ENCODE results near the gene FBXW10.
"Not testable (repeated sequence)": the region's sequence is repeated elsewhere in the genome, so short reads cannot be mapped to it uniquely, and the experiment has no call there.

The FBXW10 gene

DNA sequence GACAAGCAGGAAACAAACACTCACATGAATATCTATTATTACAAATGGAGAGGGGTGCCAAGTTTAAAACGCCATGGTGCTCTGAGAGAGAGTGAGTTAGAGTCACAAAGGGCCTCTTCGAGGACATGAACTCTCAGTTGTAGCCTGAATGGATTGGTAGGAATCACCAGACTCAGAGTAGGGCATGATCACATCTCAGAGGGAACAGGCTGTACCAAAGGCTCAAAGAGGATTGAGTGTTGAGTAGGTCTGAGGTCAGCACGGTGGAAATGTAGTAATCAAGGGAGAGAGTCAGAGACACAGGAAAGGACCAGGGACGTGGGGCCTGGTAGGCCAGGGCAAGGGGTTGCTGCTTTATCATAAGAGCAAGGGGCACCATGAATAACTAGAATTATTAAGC lies 10.5 kb upstream of the FBXW10 start:
- not testable (repeated sequence) for DNase-seq; H4K20me1 ChIP-seq (ENCODE audit: insufficient read depth, low read length); H3K9me3 ChIP-seq (ENCODE audit: insufficient read depth, low read length, severe bottlenecking); ATAC-seq (ENCODE audit: insufficient read depth, low read depth); H3K36me3 ChIP-seq (ENCODE audit: insufficient read depth, low read length); H3K4me1 ChIP-seq (ENCODE audit: insufficient read depth, low read length); H2AFZ ChIP-seq (ENCODE audit: low read depth, low read length); H3K9ac ChIP-seq (ENCODE audit: low read depth, low read length); H3K27ac ChIP-seq (ENCODE audit: low read length); H3K4me3 ChIP-seq (ENCODE audit: low read depth in 1 of 2, low read length in 2 of 2); H3K4me2 ChIP-seq (ENCODE audit: insufficient read depth, low read length); H3K79me2 ChIP-seq (ENCODE audit: insufficient read depth, low read length); H3K27me3 ChIP-seq (ENCODE audit: insufficient read depth, low read length, poor library complexity)

DNA sequence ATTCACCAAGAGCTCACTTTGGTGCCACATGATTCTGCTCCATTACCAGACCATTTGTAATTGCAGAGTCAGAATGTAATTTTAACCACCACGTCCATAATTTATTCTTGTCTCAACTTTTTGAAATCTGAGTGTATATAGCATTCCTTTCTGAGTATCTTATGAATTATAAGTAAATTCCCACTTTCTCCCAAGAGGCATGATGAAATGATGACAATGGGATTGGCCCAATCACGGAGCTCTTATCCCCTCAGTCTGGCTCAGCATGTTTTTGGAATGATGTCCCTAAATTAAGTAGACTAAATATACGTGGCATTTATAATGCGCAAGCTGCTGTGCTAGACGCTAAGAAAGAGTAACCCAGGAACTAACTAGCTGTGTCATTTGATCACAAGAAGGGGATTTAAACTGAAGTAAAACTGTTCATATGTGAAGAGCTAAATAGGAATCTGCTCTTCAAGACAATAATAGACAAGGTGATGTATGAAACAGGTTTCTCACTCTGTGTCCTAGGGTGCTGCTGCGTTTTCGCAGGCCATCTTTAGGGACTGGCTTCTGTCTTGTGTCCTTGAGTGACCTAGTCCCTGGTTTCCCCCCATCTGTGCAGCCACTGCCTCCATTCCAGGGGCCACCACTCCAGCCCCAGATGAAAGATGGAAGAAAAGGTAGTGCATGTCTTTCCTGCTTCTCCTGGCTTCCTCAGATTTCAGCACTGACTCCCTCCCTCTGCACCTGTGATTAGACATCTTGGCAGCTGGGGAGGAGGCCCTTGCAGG lies 4.0 kb upstream of the FBXW10 start:
- DNase-seq; H3K27me3 ChIP-seq (ENCODE audit: insufficient read depth, low read length, poor library complexity); H3K79me2 ChIP-seq (ENCODE audit: insufficient read depth, low read length); H3K4me2 ChIP-seq (ENCODE audit: insufficient read depth, low read length); H4K20me1 ChIP-seq (ENCODE audit: insufficient read depth, low read length); H3K4me3 ChIP-seq (ENCODE audit: low read depth in 1 of 2, low read length in 2 of 2); ATAC-seq (ENCODE audit: insufficient read depth, low read depth); H2AFZ ChIP-seq (ENCODE audit: low read depth, low read length); H3K9ac ChIP-seq (ENCODE audit: low read depth, low read length); H3K4me1 ChIP-seq (ENCODE audit: insufficient read depth, low read length); H3K36me3 ChIP-seq (ENCODE audit: insufficient read depth, low read length); H3K27ac ChIP-seq (ENCODE audit: low read length); H3K9me3 ChIP-seq (ENCODE audit: insufficient read depth, low read length, severe bottlenecking): not testable (repeated sequence)

DNA sequence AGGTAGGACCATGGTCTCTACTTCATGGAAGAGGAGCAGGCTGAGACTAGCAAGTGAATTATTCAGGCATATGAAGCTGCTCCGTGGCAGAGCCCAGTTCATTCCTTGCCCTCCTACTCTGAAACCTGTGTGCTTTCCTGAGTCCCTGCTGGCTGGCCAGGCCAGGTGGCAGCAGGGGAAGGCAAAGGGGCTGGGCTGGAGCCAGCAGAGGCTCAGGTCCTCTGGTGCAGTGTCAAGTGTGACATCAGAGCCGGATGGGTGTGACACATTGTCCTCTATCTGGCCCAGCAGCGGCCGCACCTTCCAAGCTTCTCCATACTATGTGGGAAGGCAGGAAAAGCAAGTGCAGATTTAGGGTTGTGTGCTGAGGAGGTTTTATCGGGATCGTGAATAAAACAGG lies 2.6 kb upstream of the FBXW10 start:
- H3K36me3 ChIP-seq (ENCODE audit: insufficient read depth, low read length); H3K9me3 ChIP-seq (ENCODE audit: insufficient read depth, low read length, severe bottlenecking); ATAC-seq (ENCODE audit: insufficient read depth, low read depth); H2AFZ ChIP-seq (ENCODE audit: low read depth, low read length); H3K27ac ChIP-seq (ENCODE audit: low read length); H3K27me3 ChIP-seq (ENCODE audit: insufficient read depth, low read length, poor library complexity); H3K4me1 ChIP-seq (ENCODE audit: insufficient read depth, low read length); H3K9ac ChIP-seq (ENCODE audit: low read depth, low read length); H3K4me3 ChIP-seq (ENCODE audit: low read depth in 1 of 2, low read length in 2 of 2); H4K20me1 ChIP-seq (ENCODE audit: insufficient read depth, low read length); DNase-seq; H3K4me2 ChIP-seq (ENCODE audit: insufficient read depth, low read length); H3K79me2 ChIP-seq (ENCODE audit: insufficient read depth, low read length): not testable (repeated sequence)

DNA sequence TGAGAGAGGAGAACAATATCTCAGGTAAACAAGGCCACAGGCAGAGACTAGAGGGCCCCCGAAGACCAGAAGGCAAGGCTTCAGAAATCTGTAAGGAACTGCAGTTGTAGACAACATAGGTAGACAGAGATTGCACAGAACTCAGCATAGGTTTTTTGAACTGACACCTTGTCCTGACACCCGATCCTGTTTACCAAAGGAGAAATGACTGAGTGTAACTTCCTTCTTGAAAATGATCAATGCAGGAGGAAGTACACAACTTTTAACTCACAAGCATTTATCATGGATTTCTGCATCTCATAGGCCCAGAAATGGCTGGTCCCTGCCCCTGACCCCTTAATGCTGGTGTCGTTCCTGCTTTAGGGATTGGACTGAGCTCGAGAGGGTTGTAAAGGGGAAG lies 872 bp downstream of the FBXW10 start:
- H3K79me2 ChIP-seq (ENCODE audit: insufficient read depth, low read length); H3K9ac ChIP-seq (ENCODE audit: low read depth, low read length); H3K9me3 ChIP-seq (ENCODE audit: insufficient read depth, low read length, severe bottlenecking); H3K4me2 ChIP-seq (ENCODE audit: insufficient read depth, low read length); ATAC-seq (ENCODE audit: insufficient read depth, low read depth); H2AFZ ChIP-seq (ENCODE audit: low read depth, low read length); DNase-seq; H3K4me1 ChIP-seq (ENCODE audit: insufficient read depth, low read length); H4K20me1 ChIP-seq (ENCODE audit: insufficient read depth, low read length); H3K27me3 ChIP-seq (ENCODE audit: insufficient read depth, low read length, poor library complexity); H3K4me3 ChIP-seq (ENCODE audit: low read depth in 1 of 2, low read length in 2 of 2); H3K27ac ChIP-seq (ENCODE audit: low read length); H3K36me3 ChIP-seq (ENCODE audit: insufficient read depth, low read length): not testable (repeated sequence)

DNA sequence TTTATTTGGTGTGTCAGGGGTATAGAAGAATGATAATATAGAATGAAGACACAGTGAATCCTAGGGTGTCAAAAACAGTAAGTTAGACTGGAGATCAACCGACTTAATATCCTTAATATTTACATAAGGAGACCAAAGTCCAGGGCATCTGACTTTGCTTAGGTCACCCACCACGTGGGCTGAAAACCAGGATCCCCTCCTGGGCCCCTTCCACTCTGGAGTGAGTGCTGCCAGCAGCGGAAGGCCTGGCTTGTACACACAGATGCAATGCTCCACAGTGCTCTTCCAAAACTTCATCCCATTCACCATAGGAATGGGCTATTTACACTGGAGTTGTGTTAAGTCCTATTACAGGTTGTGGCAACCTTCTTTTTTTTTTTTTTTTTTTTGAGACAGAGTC lies 2.7 kb downstream of the FBXW10 start:
- H3K9me3 ChIP-seq (ENCODE audit: insufficient read depth, low read length, severe bottlenecking); H3K27me3 ChIP-seq (ENCODE audit: insufficient read depth, low read length, poor library complexity); H3K79me2 ChIP-seq (ENCODE audit: insufficient read depth, low read length); H3K27ac ChIP-seq (ENCODE audit: low read length); H3K36me3 ChIP-seq (ENCODE audit: insufficient read depth, low read length); ATAC-seq (ENCODE audit: insufficient read depth, low read depth); H2AFZ ChIP-seq (ENCODE audit: low read depth, low read length); H4K20me1 ChIP-seq (ENCODE audit: insufficient read depth, low read length); H3K4me3 ChIP-seq (ENCODE audit: low read depth in 1 of 2, low read length in 2 of 2); H3K4me1 ChIP-seq (ENCODE audit: insufficient read depth, low read length); H3K4me2 ChIP-seq (ENCODE audit: insufficient read depth, low read length); H3K9ac ChIP-seq (ENCODE audit: low read depth, low read length); DNase-seq: not testable (repeated sequence)

DNA sequence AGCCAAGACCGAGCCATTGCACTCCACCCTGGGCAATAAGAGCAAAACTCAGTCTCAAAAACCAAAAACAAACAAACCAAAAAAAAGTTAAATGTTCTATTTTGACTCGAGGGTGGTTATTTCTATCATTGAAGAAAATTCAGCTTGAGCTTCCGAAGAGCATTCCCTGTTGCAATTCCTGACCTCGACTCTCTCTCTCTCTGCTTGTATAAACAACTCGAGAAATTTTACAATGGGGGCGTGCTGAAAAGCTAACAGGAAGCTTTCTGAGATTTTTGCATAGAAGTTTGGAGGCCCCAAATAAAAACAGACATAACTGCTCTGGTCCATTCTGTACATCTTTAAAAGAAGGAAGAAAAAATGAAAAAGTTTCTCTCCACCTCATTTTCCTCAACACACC lies 3.6 kb downstream of the FBXW10 start:
- not testable (repeated sequence) for H3K4me1 ChIP-seq (ENCODE audit: insufficient read depth, low read length); H3K9ac ChIP-seq (ENCODE audit: low read depth, low read length); DNase-seq; H3K4me3 ChIP-seq (ENCODE audit: low read depth in 1 of 2, low read length in 2 of 2); H3K27ac ChIP-seq (ENCODE audit: low read length); H2AFZ ChIP-seq (ENCODE audit: low read depth, low read length); H3K36me3 ChIP-seq (ENCODE audit: insufficient read depth, low read length); H3K9me3 ChIP-seq (ENCODE audit: insufficient read depth, low read length, severe bottlenecking); H3K27me3 ChIP-seq (ENCODE audit: insufficient read depth, low read length, poor library complexity); H3K4me2 ChIP-seq (ENCODE audit: insufficient read depth, low read length); ATAC-seq (ENCODE audit: insufficient read depth, low read depth); H4K20me1 ChIP-seq (ENCODE audit: insufficient read depth, low read length); H3K79me2 ChIP-seq (ENCODE audit: insufficient read depth, low read length)

DNA sequence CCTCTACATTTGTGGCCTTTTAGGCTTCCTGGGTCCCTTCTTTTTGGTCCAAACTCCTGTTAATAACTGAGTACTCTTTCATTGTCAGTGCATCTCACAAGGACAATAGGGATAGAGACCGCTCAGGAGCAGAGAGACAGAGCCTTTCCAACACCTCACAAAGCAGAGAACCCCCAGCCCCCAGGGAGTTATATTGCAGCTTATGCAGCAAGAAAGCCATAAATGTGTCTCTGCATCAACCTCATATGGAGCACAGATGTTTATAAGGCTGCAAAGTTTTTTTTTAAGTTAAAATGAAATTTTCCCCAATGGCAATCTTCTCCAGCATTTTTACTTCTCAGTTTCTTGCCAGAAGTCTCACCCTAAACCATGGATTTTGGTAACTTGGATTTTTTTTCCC lies 6.4 kb downstream of the FBXW10 start:
- not testable (repeated sequence) for DNase-seq; H3K79me2 ChIP-seq (ENCODE audit: insufficient read depth, low read length); H3K9ac ChIP-seq (ENCODE audit: low read depth, low read length); H3K27ac ChIP-seq (ENCODE audit: low read length); H4K20me1 ChIP-seq (ENCODE audit: insufficient read depth, low read length); H3K36me3 ChIP-seq (ENCODE audit: insufficient read depth, low read length); H2AFZ ChIP-seq (ENCODE audit: low read depth, low read length); H3K9me3 ChIP-seq (ENCODE audit: insufficient read depth, low read length, severe bottlenecking); ATAC-seq (ENCODE audit: insufficient read depth, low read depth); H3K27me3 ChIP-seq (ENCODE audit: insufficient read depth, low read length, poor library complexity); H3K4me1 ChIP-seq (ENCODE audit: insufficient read depth, low read length); H3K4me3 ChIP-seq (ENCODE audit: low read depth in 1 of 2, low read length in 2 of 2); H3K4me2 ChIP-seq (ENCODE audit: insufficient read depth, low read length)

DNA sequence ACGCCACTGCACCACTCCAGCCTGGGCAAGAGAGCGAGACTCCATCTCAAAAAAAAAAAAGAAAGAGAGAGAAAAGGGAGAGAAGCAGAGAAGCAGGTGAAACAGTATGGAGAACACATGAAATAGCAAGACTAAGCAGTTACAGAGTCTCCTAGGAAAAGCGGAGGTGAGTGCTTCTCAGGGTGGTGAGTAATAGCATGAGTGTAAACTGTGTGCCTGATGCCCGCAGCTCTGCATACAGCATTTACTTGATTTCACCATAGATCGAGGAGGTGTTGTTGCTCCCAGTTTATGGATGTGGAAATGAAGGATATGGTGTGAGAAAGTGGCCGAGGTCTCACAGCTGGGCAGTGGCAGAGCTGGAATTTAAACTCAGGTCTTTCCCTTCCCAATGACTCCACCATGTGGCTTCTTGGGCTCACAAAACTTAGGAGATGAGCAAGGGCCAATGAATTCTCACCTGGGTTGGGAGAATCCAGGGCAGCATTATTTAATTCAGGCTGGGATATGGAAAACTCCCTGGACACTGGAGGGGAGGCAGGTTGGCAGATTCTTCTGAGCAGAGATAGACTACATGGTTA lies 10.1 kb downstream of the FBXW10 start:
- H3K27me3 ChIP-seq (ENCODE audit: insufficient read depth, low read length, poor library complexity); ATAC-seq (ENCODE audit: insufficient read depth, low read depth); H3K4me3 ChIP-seq (ENCODE audit: low read depth in 1 of 2, low read length in 2 of 2); H4K20me1 ChIP-seq (ENCODE audit: insufficient read depth, low read length); H3K4me2 ChIP-seq (ENCODE audit: insufficient read depth, low read length); H2AFZ ChIP-seq (ENCODE audit: low read depth, low read length); H3K36me3 ChIP-seq (ENCODE audit: insufficient read depth, low read length); H3K27ac ChIP-seq (ENCODE audit: low read length); H3K9ac ChIP-seq (ENCODE audit: low read depth, low read length); H3K79me2 ChIP-seq (ENCODE audit: insufficient read depth, low read length); DNase-seq; H3K9me3 ChIP-seq (ENCODE audit: insufficient read depth, low read length, severe bottlenecking); H3K4me1 ChIP-seq (ENCODE audit: insufficient read depth, low read length): not testable (repeated sequence)

Measured in DND-41 (cell line).